IMR-90 (cell line): ENCODE data around the gene RIMBP2. TPM values are rescaled to one million over a fixed set of nuclear protein-coding genes. Genes with fewer than 3 reads are reported as not detected.
A peak's percentile ranks its signal among the peaks of the same experiment; 100 is the strongest.

ENCODE experiments used
- ATAC-seq: fragments of 200-7000 bp; cut with Tn5 transposase; 2 replicates; pipeline ENCODE4 v1.9.1; 2020; ENCODE audit warnings: low read depth, mild to moderate bottlenecking, moderate library complexity
- BruUV-seq: library from RNA; stranded (reverse); fragments of 400-500 nt; replicated peaks from 2 replicates; lab custom pipeline; 2021; lab: Mats Ljungman, UMichigan
- CTCF ChIA-PET: fragments of 300-600 bp; formaldehyde crosslinking; extraction: SDS; loops from one replicate; lab custom pipeline; 2021; ENCODE audit warnings: antibody characterized with exemption; lab: Yijun Ruan, JAX
- POLR2A ChIA-PET: fragments of 300-600 bp; sonication (Branson Sonifier 250); formaldehyde crosslinking; loops from one replicate; lab custom pipeline; 2022; ENCODE audit warnings: antibody characterized with exemption; ENCODE audit not compliant: unreplicated experiment; lab: Charles Lee
- DNase-seq: peaks from one replicate; pipeline ENCODE4 v3.0.0; 2013
- H2AFZ ChIP-seq: replicated peaks from 2 replicates; pipeline ENCODE3; 2013; ENCODE audit warnings: low read length, mild to moderate bottlenecking; ENCODE audit not compliant: poor library complexity
- H2AK5ac ChIP-seq: 2 replicates; pipeline ENCODE4 v1.6.1; 2013; ENCODE audit warnings: low read depth, low read length, inconsistent platforms
- H2AK9ac ChIP-seq: replicated peaks from 2 replicates; pipeline ENCODE3; 2013; ENCODE audit warnings: mild to moderate bottlenecking, low read depth, low read length, moderate library complexity; ENCODE audit not compliant: poor library complexity
- H2BK120ac ChIP-seq: 2 replicates; pipeline ENCODE4 v1.6.1; 2013; ENCODE audit warnings: low read depth, low read length, inconsistent platforms
- H2BK15ac ChIP-seq: 3 replicates; pipeline ENCODE4 v1.6.1; 2013; ENCODE audit warnings: low read depth, low read length, inconsistent platforms
- H2BK20ac ChIP-seq: 2 replicates; pipeline ENCODE4 v1.6.1; 2013; ENCODE audit warnings: low read depth, mild to moderate bottlenecking, inconsistent platforms, low read length, moderate library complexity
- H2BK5ac ChIP-seq: 2 replicates; pipeline ENCODE4 v1.6.1; 2013; ENCODE audit warnings: mild to moderate bottlenecking, low read depth, low read length, inconsistent platforms; ENCODE audit not compliant: poor library complexity, severe bottlenecking
- H3K14ac ChIP-seq: replicated peaks from 2 replicates; pipeline ENCODE4 v1.6.1; 2013; ENCODE audit warnings: low read depth, low read length, inconsistent platforms
- H3K18ac ChIP-seq: 2 replicates; pipeline ENCODE4 v1.6.1; 2013; ENCODE audit warnings: low read depth, low read length, control low read depth
- H3K23ac ChIP-seq: 2 replicates; pipeline ENCODE4 v1.6.1; 2013; ENCODE audit warnings: low read depth, low read length, inconsistent platforms
- H3K27ac ChIP-seq: 2 replicates; pipeline ENCODE4 v1.5.1; 2013; ENCODE audit warnings: mild to moderate bottlenecking, control low read depth, low read length; ENCODE audit not compliant: insufficient read depth
- H3K27me3 ChIP-seq: 2 replicates; pipeline ENCODE4 v1.6.1; 2013; ENCODE audit warnings: low read length; ENCODE audit not compliant: control insufficient read depth, insufficient read depth
- H3K36me3 ChIP-seq: 2 replicates; pipeline ENCODE4 v1.6.1; 2013; ENCODE audit warnings: low read length, mixed read lengths; ENCODE audit not compliant: control insufficient read depth, insufficient read depth
- H3K4ac ChIP-seq: 2 replicates; pipeline ENCODE4 v1.6.1; 2013; ENCODE audit warnings: low read depth, low read length, inconsistent platforms
- H3K4me1 ChIP-seq: 2 replicates; pipeline ENCODE4 v1.6.1; 2013; ENCODE audit warnings: low read length, mixed read lengths; ENCODE audit not compliant: control insufficient read depth, insufficient read depth
- H3K4me2 ChIP-seq: 2 replicates; pipeline ENCODE4 v1.6.1; 2013; ENCODE audit warnings: low read depth, mild to moderate bottlenecking, control low read depth, low read length, moderate library complexity
- H3K4me3 ChIP-seq: 2 replicates; pipeline ENCODE4 v1.5.1; 2013; ENCODE audit warnings: low read depth, mild to moderate bottlenecking, control low read depth, low read length, moderate library complexity; ENCODE audit not compliant: insufficient read depth
- H3K56ac ChIP-seq: 2 replicates; pipeline ENCODE4 v1.6.1; 2013; ENCODE audit warnings: low read length, inconsistent platforms; ENCODE audit not compliant: insufficient read depth; ENCODE audit errors: extremely low read depth
- H3K79me1 ChIP-seq, 2 experiments: 2 replicates each; pipeline ENCODE4 v1.6.1; 2013; ENCODE audit warnings: low read length in 2 of 2, inconsistent platforms in 1 of 2, low read depth in 1 of 2
- H3K9ac ChIP-seq: 2 replicates; pipeline ENCODE4 v1.6.1; 2013; ENCODE audit warnings: low read depth, low read length, control low read depth
- H3K9me1 ChIP-seq: 2 replicates; pipeline ENCODE4 v1.6.1; 2013; ENCODE audit warnings: low read length, inconsistent platforms; ENCODE audit not compliant: insufficient read depth
- H3K9me3 ChIP-seq: 2 replicates; pipeline ENCODE4 v1.6.1; 2013; ENCODE audit warnings: low read length; ENCODE audit not compliant: control insufficient read depth, insufficient read depth
- H4K20me1 ChIP-seq: 2 replicates; pipeline ENCODE4 v1.6.1; 2013; ENCODE audit warnings: low read length, inconsistent platforms; ENCODE audit not compliant: insufficient read depth
- H4K5ac ChIP-seq: 2 replicates; pipeline ENCODE4 v1.6.1; 2013; ENCODE audit warnings: mild to moderate bottlenecking, low read depth, low read length, control low read depth
- H4K8ac ChIP-seq, 2 experiments: 2 replicates each; pipeline ENCODE4 v1.6.1; 2013; ENCODE audit warnings: low read depth in 2 of 2, low read length in 2 of 2, control low read depth in 1 of 2, inconsistent platforms in 1 of 2
- H4K91ac ChIP-seq: 2 replicates; pipeline ENCODE4 v1.6.1; 2013; ENCODE audit warnings: low read depth, low read length, inconsistent platforms; ENCODE audit not compliant: insufficient read depth
- BHLHE40 ChIP-seq: fragments of 150-350 bp; IDR thresholded peaks from 2 replicates; pipeline ENCODE4 v1.6.1; 2016; ENCODE audit warnings: mild to moderate bottlenecking, low read depth, low read length
- CEBPB ChIP-seq: IDR thresholded peaks from 2 replicates; pipeline ENCODE4 v1.6.1; 2012; ENCODE audit warnings: low read depth, low read length, improper control_type of control experiment
- CHD1 ChIP-seq: IDR thresholded peaks from 2 replicates; pipeline ENCODE4 v1.6.1; 2012; ENCODE audit warnings: low read depth, low read length, improper control_type of control experiment
- CTCF ChIP-seq: conservative IDR thresholded peaks from 2 replicates; pipeline ENCODE4 v1.5.1; 2012; ENCODE audit warnings: mild to moderate bottlenecking, low read depth, low read length, improper control_type of control experiment
- FOS ChIP-seq: fragments of 150-350 bp; IDR thresholded peaks from 2 replicates; pipeline ENCODE4 v1.6.1; 2016; ENCODE audit warnings: low read depth, low read length
- MAFK ChIP-seq: IDR thresholded peaks from 2 replicates; pipeline ENCODE4 v1.6.1; 2012; ENCODE audit warnings: low read depth, low read length, improper control_type of control experiment
- MAZ ChIP-seq: IDR thresholded peaks from 2 replicates; pipeline ENCODE4 v1.6.1; 2012; ENCODE audit warnings: low read depth, mild to moderate bottlenecking, low read length, improper control_type of control experiment, moderate library complexity, borderline replicate concordance
- MXI1 ChIP-seq: IDR thresholded peaks from 2 replicates; pipeline ENCODE4 v1.6.1; 2012; ENCODE audit warnings: low read depth, mild to moderate bottlenecking, low read length, moderate library complexity, borderline replicate concordance
- NFE2L2 ChIP-seq: fragments of 150-350 bp; IDR thresholded peaks from 2 replicates; pipeline ENCODE4 v1.6.1; 2016; ENCODE audit warnings: low read depth, mild to moderate bottlenecking, low read length
- POLR2A ChIP-seq: IDR thresholded peaks from 2 replicates; pipeline ENCODE4 v1.6.1; 2012; ENCODE audit warnings: mild to moderate bottlenecking, low read depth, low read length
- RAD21 ChIP-seq: IDR thresholded peaks from 2 replicates; pipeline ENCODE4 v1.6.1; 2012; ENCODE audit warnings: low read length, improper control_type of control experiment
- RCOR1 ChIP-seq: IDR thresholded peaks from 2 replicates; pipeline ENCODE4 v1.6.1; 2012; ENCODE audit warnings: mild to moderate bottlenecking, low read length, improper control_type of control experiment; ENCODE audit not compliant: insufficient replicate concordance
- RFX5 ChIP-seq: IDR thresholded peaks from 2 replicates; pipeline ENCODE4 v1.8.0; 2012; ENCODE audit warnings: low read depth, mild to moderate bottlenecking, low read length, moderate library complexity
- SMC3 ChIP-seq: fragments of 150-350 bp; IDR thresholded peaks from 2 replicates; pipeline ENCODE4 v1.6.1; 2016; ENCODE audit warnings: low read depth, mild to moderate bottlenecking, antibody characterized with exemption, low read length, moderate library complexity
- WGBS, 2 experiments: methylation state at CpG; one replicate each; pipeline versions ENCODE4 v1.1.5 to v1.1.7; 2013; ENCODE audit warnings: missing lambda C conversion rate in 2 of 2; ENCODE audit not compliant: insufficient read length in 1 of 2; ENCODE audit errors: extremely low coverage in 2 of 2; 5-methylcytosine and 5-hydroxymethylcytosine counted together
- dilution Hi-C: fragments of 300-500 bp; cut with HindIII; formaldehyde crosslinking; loops from one replicate; pipeline ENCODE4 v1.14.3; 2018; ENCODE audit warnings: low sequenced_read_pairs; ENCODE audit not compliant: unreplicated experiment
- in situ Hi-C: fragments of 300-500 bp; cut with MboI; formaldehyde crosslinking; loops from 3 replicates; pipeline ENCODE4 v1.14.3; 2019; ENCODE audit warnings: low sequenced_read_pairs, inconsistent platforms, mixed read lengths
- intact Hi-C: fragments of 100-400 bp; cut with micrococcal nuclease; formaldehyde crosslinking; loops from 2 replicates; pipeline ENCODE4 v1.10.0; 2022
- polyA plus RNA-seq, 3 experiments: library from polyadenylated mRNA; depleted of rRNA; stranded (reverse); fragments of >200 nt; gene quantifications; 2 replicates each; pipeline ENCODE4 v1.2.3, GENCODE V29; 2012; ENCODE audit warnings: low replicate concordance in 1 of 3
- total RNA-seq: library from RNA; depleted of rRNA; stranded (reverse); fragments of >200 nt; gene quantifications from 2 replicates; pipeline ENCODE4 v1.2.3, GENCODE V29; 2012
- TF ChIP-seq, protein P1 (sequence below): fragments of 150-350 bp; IDR thresholded peaks from 2 replicates; pipeline ENCODE4 v1.6.1; 2017; ENCODE audit warnings: mild to moderate bottlenecking, antibody characterized with exemption, low read length, low read depth
- TF ChIP-seq, protein P2 (sequence below): fragments of 150-350 bp; IDR thresholded peaks from 2 replicates; pipeline ENCODE4 v1.6.1; 2016; ENCODE audit warnings: low read depth, mild to moderate bottlenecking, low read length, moderate library complexity, borderline replicate concordance

RIMBP2 gene
- total and polyA plus RNA-seq, 2 of the 4 experiments (the other 2 are of a cell fraction), result not detected

GRCh38 chr12:130764073-130764472 lies 48.0 kb upstream of the RIMBP2 start:
- Histone ChIP-seq H3K4me3 (no peak overlapping the region), H3K9ac (no peak overlapping the region), H3K9me1 (no peaks in the 10 kb centered on the region), H4K5ac (no peak overlapping the region), H4K91ac (no peak overlapping the region), H3K14ac (no peak overlapping the region), H2BK5ac (no peak overlapping the region), H3K9me3 (peaks cover 5% of the 10 kb centered on the region; the same call in 1 of the 2 replicates), H2AFZ (no peak overlapping the region), H2AK5ac (no peak overlapping the region), H3K4me1 (no peaks in the 10 kb centered on the region), H2AK9ac (no peak overlapping the region), H3K56ac (no peak overlapping the region), H3K4ac (no peak overlapping the region), H2BK20ac (no peak overlapping the region), H3K36me3 (no peaks in the 10 kb centered on the region), H2BK15ac (no peak overlapping the region), H4K20me1 (no peaks in the 10 kb centered on the region), H2BK120ac (no peak overlapping the region), H3K27ac (no peak overlapping the region), H3K79me1 (no peaks in the 10 kb centered on the region), H3K23ac (no peak overlapping the region), H4K8ac (no peak overlapping the region), H3K18ac (no peak overlapping the region), H3K27me3 (no peaks in the 10 kb centered on the region), H3K4me2 (no peak overlapping the region)
- no peak for TF ChIP-seq RCOR1
- TF ChIP-seq MAFK, result no peak
- TF ChIP-seq, protein P1, sequence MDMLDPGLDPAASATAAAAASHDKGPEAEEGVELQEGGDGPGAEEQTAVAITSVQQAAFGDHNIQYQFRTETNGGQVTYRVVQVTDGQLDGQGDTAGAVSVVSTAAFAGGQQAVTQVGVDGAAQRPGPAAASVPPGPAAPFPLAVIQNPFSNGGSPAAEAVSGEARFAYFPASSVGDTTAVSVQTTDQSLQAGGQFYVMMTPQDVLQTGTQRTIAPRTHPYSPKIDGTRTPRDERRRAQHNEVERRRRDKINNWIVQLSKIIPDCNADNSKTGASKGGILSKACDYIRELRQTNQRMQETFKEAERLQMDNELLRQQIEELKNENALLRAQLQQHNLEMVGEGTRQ, result no peak
- TF ChIP-seq BHLHE40, result no peak
- TF ChIP-seq FOS, result no peak
- TF ChIP-seq CEBPB, result no peak
- TF ChIP-seq, protein P2, sequence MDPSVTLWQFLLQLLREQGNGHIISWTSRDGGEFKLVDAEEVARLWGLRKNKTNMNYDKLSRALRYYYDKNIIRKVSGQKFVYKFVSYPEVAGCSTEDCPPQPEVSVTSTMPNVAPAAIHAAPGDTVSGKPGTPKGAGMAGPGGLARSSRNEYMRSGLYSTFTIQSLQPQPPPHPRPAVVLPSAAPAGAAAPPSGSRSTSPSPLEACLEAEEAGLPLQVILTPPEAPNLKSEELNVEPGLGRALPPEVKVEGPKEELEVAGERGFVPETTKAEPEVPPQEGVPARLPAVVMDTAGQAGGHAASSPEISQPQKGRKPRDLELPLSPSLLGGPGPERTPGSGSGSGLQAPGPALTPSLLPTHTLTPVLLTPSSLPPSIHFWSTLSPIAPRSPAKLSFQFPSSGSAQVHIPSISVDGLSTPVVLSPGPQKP, result no peak
- TF ChIP-seq RFX5, result no peak
- no peak for TF ChIP-seq CTCF
- no peak for TF ChIP-seq MXI1
- no peak for TF ChIP-seq CHD1
- TF ChIP-seq POLR2A, result no peak
- TF ChIP-seq SMC3, result no peak
- TF ChIP-seq RAD21, result no peak
- no peak for TF ChIP-seq MAZ
- TF ChIP-seq NFE2L2, result no peak
- no peak for ATAC-seq
- intact Hi-C loops, result loop anchor here (5.0 kb wide), 1 partner anchor 948 kb away; the partner anchor contains the start of gene SFSWAP
- BruUV-seq, result no TSS peak
- in situ Hi-C loops, result no loop called here
- dilution Hi-C loops, result no loop called here
- peak; percentile 7 for DNase-seq
- POLR2A ChIA-PET, result no interaction called here
- WGBS, 2 experiments, result 91% methylated on average over 4 of the region's 4 CpGs; no CpG with 5 or more reads in 1 of the 2 experiments
- CTCF ChIA-PET, result no interaction called here
